GM18519 (cell line): ENCODE data around the gene LIMS1.
"Not testable (repeated sequence)": the region's sequence is repeated elsewhere in the genome, so short reads cannot be mapped to it uniquely, and the experiment has no call there.

Source experiments
- ATAC-seq: cut with Tn5 transposase; IDR thresholded peaks from one replicate; pipeline ENCODE4 v1.9.1; 2021; ENCODE audit warnings: mild to moderate bottlenecking, moderate library complexity; ENCODE audit not compliant: unreplicated experiment, low FRiP score

The LIMS1 gene

DNA sequence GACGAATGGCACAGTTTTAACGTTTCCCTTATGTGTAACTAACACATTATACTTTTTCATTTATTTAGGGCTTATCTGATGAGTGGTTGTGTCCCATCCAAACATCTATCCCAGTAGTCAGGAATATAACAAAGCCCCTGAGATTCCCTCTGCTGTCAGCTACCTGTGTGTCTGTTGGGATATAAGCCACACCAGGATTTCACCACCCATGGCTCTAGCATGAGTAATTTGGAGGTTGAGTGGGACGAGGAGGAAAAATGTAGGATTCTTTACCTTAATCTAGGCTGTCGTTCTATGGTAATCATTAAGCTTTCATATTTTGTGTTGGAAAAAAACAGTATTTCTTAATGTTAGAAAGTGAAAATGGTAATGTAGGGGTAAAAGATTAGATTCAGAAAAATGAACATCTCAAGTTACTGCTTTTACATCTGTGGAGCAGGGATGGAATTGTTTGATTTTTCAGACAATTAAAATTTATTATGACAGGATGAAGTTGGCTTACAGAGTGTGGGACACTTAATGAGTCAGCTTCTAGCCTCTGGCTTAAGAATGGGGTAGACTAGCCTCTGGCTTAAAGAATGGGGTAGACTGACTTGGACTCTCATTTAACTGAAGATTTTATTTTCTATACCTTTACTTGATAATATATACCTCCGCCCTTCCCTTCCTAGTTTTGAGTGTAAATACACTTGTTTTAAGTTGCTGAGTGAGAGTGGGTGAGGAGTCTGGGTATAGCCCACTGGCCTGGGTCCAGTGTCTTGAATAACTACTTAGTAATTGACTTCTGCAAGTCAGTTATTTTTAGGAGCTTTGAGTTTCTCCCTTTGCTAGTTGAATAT, 96.5 kb downstream of the LIMS1 start:
- no peak for ATAC-seq

DNA sequence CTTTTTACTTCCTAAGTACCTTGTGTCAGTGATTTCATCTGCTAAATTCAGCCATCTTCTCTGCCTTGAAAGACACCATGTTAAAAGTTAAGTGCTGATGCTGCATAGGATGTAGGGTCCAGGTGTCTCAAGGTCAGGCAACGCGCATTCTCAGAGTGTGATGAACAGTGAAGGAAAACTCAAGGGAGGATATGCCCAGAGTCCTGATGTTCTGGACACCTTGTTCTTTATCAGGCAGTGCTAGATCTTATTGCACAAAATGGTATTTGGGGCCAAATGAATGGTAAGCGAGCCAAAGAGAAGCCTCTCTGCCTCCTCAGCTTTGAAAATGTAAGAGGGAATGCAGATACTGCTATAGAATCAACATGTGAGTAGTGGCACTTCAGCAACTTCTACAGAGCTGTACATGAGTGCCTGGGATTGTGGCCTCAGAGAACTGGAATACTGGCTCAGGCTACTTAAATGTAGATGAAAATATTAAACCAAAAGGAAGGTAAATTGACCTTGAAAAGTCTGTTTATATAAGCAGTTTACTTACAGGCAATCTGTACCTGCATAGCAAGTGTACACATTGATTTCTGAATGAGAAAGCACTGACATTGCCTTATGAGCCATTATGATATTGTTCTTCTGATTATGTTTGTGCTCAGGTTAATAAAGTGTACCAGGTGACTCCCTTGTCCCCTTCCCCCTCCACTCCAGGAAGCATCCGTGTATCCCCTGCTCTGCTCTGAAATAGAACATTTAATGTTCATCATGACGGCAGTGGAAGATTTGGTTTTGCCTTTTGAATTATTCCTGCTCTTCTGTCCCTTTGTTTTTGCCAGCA, 98.3 kb downstream of the LIMS1 start:
- no peak for ATAC-seq

DNA sequence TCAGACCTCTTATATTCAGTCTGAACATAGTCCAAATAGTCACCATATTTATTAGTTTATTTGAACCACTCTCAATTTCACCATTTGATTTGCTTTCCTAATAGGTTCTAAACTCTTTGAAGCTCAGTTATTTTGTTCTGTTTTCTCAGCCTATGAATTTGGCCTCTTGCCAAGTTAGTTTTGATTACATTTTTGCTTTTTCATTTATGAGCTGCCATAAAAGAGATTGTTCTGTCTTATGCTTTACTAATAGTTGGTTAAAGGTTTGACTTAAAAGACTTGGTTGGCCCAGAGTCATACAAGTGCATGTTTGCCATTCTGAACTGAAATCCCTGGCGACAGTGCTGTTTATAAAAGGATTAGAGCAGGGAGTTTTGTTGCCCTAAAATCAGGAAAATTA, 99.1 kb downstream of the LIMS1 start:
- no peak for ATAC-seq

DNA sequence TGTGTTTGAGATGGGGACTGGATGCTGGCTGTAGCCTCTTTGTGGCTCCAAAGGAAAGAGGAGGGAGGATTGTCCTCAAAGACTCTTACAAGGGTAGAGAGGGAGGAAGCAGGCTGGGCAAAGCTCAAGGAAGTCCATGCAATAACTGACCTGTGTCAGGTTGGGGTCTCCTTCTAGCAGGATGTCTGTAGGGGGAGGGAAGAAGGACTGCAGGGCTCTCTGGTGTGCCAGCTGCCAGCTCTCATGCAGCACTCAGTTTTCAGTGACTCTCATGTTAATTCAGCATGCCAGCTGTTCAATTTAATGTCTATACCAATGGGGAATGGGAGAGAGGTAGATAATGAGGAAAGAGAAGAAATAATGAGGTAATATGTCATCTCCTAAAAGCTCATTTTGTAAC, 99.7 kb downstream of the LIMS1 start:
- no peak for ATAC-seq

DNA sequence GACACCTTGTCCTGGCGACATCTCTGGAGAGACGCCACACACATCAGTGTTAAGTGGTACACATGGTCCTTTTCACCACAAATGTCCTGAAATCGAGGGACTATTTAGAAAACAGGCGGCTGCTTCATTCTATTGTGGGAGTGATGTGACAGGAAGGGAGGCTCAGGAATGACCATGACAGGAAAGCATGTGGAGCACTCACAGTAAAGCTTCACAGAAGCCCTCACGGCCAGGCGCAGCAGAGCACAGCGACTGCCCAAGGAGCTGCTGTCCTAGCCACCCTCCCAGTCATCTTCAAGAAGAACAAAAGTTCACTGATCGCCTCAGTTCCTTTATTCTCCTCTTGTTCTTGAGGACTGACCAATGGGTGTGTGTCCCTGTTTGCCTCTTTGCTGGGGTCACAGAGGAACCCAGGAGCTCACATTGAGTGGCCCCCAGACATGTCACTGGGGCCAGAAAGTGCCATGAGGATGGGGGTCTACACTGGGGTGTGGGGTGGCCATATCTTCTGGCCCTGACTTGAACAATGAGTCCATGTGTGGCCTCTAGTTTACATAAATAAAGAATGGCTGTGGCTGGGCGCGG, 100.4 kb downstream of the LIMS1 start:
- ATAC-seq, result no peak

DNA sequence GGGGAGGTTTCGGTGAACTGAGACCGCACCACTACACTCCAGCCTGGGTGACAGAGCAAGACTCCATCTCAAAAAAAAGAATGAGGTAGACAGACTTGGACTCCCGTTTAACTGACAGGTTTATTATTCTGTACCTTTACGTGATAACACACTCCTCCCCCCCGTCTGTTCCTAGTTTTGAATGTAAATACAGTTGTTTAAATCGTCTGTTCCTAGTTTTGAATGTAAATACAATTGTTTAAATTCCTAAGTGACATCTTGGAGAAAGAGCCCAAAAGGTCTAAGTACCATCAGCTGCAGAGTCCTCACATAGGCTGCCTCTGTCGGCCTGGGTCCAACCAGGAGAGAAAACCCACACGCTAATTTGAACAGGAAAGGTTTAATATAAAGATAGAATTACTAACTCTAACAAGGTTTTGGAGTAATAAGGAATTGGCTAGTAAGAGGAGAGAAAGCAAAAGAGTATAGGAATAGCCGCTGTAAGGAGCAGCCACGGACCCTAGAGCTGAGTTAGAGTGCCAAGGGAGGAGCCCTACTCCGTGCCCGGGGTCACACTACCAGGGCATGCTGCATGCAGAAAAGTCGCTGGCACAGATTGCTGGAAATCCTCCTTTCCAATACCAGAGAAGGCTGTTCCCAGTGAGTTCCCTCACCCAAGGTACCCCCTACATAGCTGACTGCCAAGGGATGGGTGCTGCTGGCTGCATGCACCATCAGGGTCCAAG, 101.5 kb downstream of the LIMS1 start:
- no peak for ATAC-seq

DNA sequence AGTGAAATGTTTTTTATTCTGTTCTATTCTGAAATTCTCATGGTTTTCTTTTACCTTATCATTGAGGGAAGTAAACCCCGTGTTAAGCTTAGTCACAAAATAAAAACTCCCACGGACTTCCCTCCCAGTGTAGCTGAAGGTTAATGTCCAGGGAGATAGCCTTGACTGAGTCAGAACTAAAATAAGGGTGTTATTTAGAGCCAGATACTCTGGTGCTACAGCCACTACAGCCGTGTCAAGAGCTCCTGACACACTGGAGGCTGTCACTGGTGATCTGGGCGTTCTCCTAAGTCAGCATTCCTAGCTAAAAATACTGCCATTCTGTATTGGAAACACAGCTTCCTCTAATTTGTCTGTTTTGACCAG, 103.0 kb downstream of the LIMS1 start:
- peak; percentile 51 for ATAC-seq

DNA sequence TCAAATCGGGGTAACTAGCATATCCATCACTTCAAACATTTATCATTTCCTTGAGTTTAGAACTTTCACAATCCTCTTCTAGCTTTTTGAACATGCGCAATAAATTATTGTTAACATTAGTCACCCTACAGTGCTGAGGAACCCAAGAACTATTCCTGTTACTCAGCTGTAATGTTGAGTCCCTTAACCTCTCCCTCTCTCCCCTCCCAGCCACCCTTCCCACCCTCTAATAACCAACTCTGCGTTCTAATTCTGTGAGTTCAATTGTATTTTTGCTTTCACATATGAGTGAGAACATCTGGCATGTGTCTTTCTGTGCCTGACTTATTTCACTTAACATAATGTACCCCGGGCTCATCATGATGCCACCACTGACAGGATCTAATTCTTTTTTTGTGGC, 106.5 kb downstream of the LIMS1 start:
- ATAC-seq, result no peak

DNA sequence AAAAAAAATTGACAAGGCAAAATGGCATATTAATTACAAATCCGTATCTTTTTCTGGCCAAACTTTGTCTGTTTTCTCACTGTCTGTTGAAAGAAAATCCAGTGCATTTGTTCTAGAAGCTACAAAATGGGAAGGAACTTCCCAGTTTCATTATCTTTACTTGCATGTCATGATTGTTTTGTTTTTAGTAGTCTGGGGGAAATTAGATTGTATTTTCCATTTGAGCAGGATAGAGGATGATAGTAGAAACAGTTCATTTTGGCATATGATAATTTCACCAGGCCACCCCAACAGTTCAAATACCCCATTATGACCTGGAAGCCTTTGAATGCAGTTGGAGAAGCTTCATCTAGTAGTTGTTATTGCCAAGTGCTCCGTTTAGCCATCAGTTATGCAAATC, 107.5 kb downstream of the LIMS1 start:
- ATAC-seq, result no peak

DNA sequence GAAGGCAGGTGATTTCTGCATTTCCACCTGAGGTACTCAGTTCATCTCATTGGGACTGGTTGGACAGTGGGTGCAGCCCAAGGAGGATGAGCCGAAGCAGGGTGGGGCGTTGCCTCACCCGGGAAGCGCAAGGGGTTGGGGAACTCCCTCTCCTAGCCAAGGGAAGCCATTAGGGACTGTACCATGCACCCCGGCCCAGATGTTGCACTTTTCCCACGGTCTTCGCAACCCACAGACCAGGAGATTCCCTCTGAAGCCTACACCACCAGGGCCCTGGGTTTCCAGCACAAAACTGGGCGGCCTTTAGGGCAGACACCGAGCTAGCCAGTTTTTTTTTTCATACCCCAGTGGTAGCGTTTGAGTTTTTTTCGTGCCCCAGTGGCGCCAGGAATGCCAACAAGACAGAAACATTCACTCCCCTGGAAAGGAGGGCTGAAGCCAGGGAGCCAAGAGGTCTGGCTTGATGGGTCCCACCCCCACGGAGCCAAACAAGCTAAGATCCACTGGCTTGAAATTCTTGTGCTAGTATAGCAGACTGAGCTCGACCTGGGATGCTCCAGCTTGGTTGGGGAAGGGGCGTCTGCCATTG, 109.1 kb downstream of the LIMS1 start:
- no peak for ATAC-seq

DNA sequence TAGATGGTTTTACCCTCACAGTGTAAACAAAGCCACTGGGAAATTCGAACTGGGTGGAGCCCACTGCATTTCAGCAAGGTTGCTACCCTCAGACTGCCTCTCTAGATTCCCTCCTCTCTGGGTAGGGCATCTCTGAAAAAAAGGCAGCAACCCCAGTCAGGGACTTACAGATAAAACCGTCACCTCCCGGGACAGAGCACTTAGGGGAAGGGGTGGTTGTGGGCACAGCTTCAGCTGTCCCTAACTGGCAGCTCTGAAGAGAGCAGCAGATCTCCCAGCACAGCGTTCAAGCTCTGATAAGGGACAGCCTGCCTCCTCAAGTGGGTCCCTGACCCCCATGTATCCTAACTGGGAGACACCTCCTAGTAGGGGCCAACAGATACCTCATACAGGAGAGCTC, 109.6 kb downstream of the LIMS1 start:
- not testable (repeated sequence) for ATAC-seq

DNA sequence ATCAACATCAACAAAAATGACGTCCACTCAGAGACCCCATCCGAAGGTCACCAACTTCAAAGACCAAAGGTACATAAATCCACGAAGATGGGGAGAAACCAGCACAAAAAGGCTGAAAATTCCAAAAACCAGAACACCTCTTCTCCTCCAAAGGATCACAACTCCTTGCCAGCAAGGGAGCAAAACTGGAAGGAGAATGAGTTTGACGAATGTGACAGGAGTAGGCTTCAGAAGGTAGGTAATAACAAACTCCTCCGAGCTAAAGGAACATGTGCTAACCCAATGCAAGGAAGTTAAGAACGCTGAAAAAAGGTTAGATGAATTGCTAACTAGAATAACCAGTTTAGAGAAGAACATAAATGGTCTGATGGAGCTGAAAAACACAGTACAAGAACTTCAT, 110.2 kb downstream of the LIMS1 start:
- not testable (repeated sequence) for ATAC-seq

DNA sequence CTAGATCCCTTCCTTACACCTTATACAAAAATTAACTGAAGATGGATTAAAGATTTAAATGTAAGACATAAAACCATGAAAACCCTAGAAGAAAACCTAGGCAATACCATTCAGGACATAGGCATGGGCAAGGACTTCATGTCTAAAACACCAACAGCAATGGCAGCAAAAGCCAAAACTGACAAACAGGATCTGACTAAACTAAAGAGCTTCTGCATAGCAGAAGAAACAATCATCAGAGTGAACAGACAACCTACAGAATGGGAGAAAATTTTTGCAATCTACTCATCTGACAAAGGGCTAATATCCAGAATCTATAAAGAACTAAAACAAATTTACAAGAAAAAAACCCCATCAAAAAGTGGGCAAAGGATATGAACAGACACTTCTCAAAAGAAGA, 114.5 kb downstream of the LIMS1 start:
- not testable (repeated sequence) for ATAC-seq

DNA sequence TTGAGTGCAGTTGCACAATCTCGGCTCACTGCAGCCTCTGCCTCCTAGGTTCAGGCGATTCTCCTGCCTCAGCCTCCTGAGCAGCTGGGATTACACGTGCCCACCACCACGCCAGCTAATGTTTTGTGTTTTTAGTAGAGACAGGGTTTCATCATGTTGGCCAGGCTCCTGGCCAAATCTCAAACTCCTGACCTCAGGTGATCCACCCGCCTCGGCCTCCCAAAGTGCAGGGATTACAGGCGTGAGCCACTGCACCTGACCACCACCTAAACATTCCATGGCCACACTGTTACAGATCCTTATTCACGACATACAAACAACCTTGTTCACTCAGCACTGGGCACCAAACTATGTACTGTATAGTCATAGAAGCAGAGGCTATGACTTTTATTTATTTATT, 116.2 kb downstream of the LIMS1 start:
- not testable (repeated sequence) for ATAC-seq

DNA sequence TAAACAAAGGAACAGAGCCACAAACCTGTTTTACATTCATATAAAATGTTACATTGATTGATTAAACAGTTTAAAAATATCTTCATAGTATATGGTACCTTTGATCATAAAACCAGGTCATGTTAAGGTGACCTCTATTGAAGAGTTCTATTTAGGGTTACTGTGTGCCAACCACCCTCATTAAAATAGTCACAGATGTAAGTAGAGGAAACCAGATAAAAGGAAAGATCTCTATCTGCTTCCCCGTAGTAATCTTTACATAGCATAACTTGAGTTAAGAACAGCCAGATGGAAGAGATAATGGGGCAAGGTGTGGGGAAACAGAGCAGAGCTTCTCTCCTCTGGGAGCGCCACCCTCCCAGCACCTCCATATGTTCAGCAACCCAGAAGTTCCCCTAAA, 117.2 kb downstream of the LIMS1 start:
- not testable (repeated sequence) for ATAC-seq

DNA sequence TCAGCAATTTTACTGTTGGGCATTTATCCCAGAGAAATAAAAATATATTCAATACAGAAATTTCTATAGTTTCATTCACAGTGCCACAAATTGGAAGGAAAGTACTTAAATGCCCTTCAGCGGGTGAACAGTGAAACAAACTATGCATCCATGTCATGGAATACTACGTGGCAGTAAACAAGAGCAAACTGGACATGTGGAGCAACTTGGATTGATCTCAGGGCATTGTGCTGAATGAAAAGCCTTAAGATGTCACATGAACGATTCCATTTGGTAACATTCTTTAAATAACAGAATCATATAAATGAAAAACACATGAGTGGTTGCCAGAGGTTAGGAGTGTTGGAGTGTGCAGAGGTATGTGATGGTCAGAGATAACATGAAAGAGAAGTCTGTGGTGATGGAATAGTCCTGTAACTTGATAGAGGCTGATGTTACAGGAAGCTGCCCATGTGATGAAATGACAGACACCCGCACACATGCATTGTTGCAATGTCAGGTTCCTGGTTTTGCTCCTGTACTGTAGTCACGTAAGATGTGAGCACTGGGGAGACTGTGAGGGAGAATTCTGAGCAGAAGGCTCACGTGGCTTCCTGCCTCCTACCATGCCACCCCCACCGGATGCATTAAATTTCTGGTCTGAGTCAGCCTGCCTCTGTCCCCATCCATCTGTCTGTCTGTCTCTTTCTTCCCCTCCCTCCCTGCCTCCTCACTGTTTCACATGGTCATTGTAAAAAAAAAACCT, 118.1 kb downstream of the LIMS1 start:
- ATAC-seq, result peak; percentile 89

DNA sequence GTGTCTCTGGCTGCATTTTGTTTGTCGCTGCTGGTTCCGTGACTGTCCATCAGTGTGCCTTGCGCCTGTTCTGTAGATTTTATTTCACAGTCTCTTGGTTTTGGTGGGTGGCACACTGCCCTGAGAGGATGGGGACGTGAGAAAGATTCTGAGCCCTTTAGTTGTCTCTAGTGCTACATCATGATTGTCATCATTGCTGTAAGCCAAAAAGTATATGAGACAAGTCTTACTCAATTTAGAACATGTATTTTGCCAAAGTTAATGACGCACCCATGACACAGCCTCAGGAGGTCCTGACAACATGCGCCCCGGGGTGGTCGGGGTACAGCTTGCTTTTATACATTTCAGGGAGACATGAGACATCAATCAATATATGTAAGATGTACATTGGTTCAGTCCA, 119.2 kb downstream of the LIMS1 start:
- ATAC-seq, result not testable (repeated sequence)

DNA sequence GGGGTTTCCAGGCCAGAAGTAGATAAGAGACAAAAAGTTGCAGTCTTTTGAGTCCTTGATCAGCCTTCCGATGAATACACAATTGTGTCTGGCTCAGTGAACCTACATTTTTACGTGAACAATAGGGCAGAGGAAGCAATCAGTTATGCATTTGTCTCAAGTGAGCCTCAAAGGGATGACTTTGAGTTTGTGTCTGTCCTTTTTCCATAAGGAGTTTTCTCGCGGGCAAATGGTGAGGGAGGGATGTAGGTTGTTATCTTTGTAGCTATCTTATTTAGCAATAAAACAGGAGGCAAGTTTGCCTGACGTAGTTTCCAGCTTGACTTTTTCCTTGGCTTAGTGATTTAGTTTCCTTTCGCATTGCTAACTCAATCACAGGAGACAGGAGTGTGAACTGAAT, 119.6 kb downstream of the LIMS1 start:
- not testable (repeated sequence) for ATAC-seq

DNA sequence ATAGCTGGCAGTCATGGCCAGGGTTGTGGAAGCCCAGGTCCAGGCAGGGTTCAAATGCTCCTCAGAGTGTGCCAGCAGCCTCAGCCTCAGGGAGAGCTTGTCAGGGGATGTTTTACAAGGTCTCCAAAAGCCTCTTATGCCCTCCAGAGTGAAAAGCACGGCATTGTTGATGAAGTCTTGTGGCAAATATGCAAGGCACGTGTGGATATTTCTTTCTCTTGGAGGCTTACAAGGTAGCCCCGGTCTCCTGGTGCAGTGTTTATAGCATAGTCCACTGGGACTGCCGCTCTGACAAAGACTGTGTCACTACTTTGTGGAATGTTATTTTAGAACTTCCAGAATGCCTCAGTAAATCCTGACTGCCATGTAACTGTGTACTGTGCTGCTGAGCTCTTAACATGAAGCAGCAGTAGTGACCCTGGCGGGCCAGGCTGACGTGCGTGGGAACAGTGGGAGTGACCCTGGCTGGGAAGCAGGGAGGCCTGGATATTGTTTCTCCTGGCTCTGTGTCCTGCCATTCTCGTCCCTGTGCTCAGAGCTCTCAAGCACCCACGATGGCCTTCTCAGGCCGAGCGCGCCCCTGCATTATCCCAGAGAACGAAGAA, 120.4 kb downstream of the LIMS1 start:
- ATAC-seq, result not testable (repeated sequence)
